Spleen (tissue), 11 donors: Measurements from ENCODE around the gene CYP11A1. TPM values are rescaled to one million over a fixed set of nuclear protein-coding genes. Genes with fewer than 3 reads are reported as not detected.

Experiments used
- DNase-seq: peaks from one replicate; pipeline ENCODE4 v3.0.0-alpha.2; 2020
- H3K27ac ChIP-seq, 8 donors: fragments of 200-600 bp; sonication (generic) in 7 of 8; 1 replicate in 4 of 8; 2 replicates in 4 of 8; pipeline versions ENCODE4 v1.5.0 to v1.8.0; 2016 to 2021; ENCODE audit warnings: inconsistent platforms in 4 of 8, mild to moderate bottlenecking in 4 of 8, moderate library complexity in 1 of 8
- H3K27me3 ChIP-seq, 7 donors: fragments of 200-600 bp; sonication (generic) in 6 of 7; replicated peaks in 1 of 7; 1 replicate in 4 of 7; 2 replicates in 3 of 7; pipeline versions ENCODE4 v1.5.0 to v1.8.0; 2016 to 2021; ENCODE audit warnings: inconsistent platforms in 3 of 7, mild to moderate bottlenecking in 1 of 7
- H3K36me3 ChIP-seq, 6 donors: fragments of 200-600 bp; sonication (generic) in 5 of 6; 1 replicate in 4 of 6; 2 replicates in 2 of 6; pipeline versions ENCODE4 v1.5.0 to v1.8.0; 2016 to 2021; ENCODE audit warnings: inconsistent platforms in 2 of 6
- H3K4me1 ChIP-seq, 6 donors: fragments of 200-600 bp; sonication (generic) in 5 of 6; 1 replicate in 3 of 6; 2 replicates in 3 of 6; pipeline versions ENCODE4 v1.5.0 to v1.8.0; 2016 to 2021; ENCODE audit warnings: inconsistent platforms in 3 of 6
- H3K4me3 ChIP-seq, 8 donors: fragments of 200-600 bp; sonication (generic) in 7 of 8; 1 replicate in 4 of 8; 2 replicates in 4 of 8; pipeline versions ENCODE4 v1.5.0 to v1.8.0; 2016 to 2021; ENCODE audit warnings: inconsistent platforms in 4 of 8, mild to moderate bottlenecking in 4 of 8, moderate library complexity in 2 of 8
- H3K9me3 ChIP-seq, 8 donors: fragments of 200-600 bp; sonication (generic) in 7 of 8; 1 replicate in 4 of 8; 2 replicates in 4 of 8; pipeline versions ENCODE4 v1.5.0 to v1.8.0; 2016 to 2021; ENCODE audit warnings: inconsistent platforms in 4 of 8
- CTCF ChIP-seq, 11 experiments: fragments of 200-600 bp in 7 of 11; fragments of 450-650 bp in 4 of 11; sonication (generic) in 4 of 11; IDR thresholded peaks in 8 of 11; conservative IDR thresholded peaks in 3 of 11; 1 replicate in 7 of 11; 2 replicates in 4 of 11; pipeline versions ENCODE4 v1.4.0 to v1.8.0; 2016 to 2021; ENCODE audit warnings: antibody characterized with exemption in 11 of 11, inconsistent platforms in 4 of 11, mild to moderate bottlenecking in 1 of 11
- POLR2A ChIP-seq, 3 donors: fragments of 450-650 bp; IDR thresholded peaks; one replicate each; pipeline ENCODE4 v1.5.1; 2017; ENCODE audit warnings: antibody characterized with exemption in 3 of 3, mild to moderate bottlenecking in 1 of 3
- POLR2AphosphoS5 ChIP-seq, 3 donors: sonication (generic); formaldehyde crosslinking; IDR thresholded peaks; one replicate each; pipeline ENCODE4 v1.5.1; 2017; ENCODE audit warnings: antibody characterized with exemption in 3 of 3
- WGBS, 5 donors: extraction: QIAGEN DNeasy Blood & Tissue Kit in 3 of 5; methylation state at CpG; one replicate each; pipeline versions ENCODE4 v1.1.5 to v1.1.7; 2013 to 2018; 5-methylcytosine and 5-hydroxymethylcytosine counted together
- intact Hi-C: fragments of 100-400 bp; cut with DNase I; formaldehyde crosslinking; loops from one replicate; pipeline ENCODE4 v1.15.0; 2023; ENCODE audit warnings: low total_unique reads
- polyA plus RNA-seq, 3 donors: library from polyadenylated mRNA; stranded (reverse); fragments of 200-250 nt; gene quantifications; one replicate each; pipeline ENCODE4 v1.2.1, GENCODE V29; 2013
- total RNA-seq, 7 donors: library from RNA; depleted of rRNA in 3 of 7; stranded (reverse); fragments of >200 nt in 3 of 7; fragmentation: NEBNext Ultra II Directional in 4 of 7; extraction: Animal tissue kit (Norgen Biotek cat#: 25700) in 4 of 7; gene quantifications; one replicate each; pipeline versions ENCODE4 v1.1.0 to v1.2.1, GENCODE V29; 2016 to 2021
- donor health status: healthy with polysubstance abuse.
- donor health status: DM: no; HTN: no; CAD: no; lungs with moderate emphysema.
- donor health status: DM: no; HTN: no; CAD: no.
- donor health status: Bipolar disorder and iron deficiency.
- donor health status: healthy.
- donor health status: DM: no; HTN: no; CAD: no.
- donor health status: DM: yes; HTN: yes; CAD: no.

CYP11A1 gene
- total and polyA plus RNA-seq, 10 donors, result 1.6 to 14.3 (median 4.9) TPM

- Histone ChIP-seq H3K4me1 (no peaks in the 10 kb centered on the region), H3K36me3 (no peaks in the 10 kb centered on the region), H3K27me3 (peaks cover 0 to 10% (median 0%) of the 10 kb centered on the region in 7 donors), H3K9me3 (peaks cover 0 to 14% (median 10%) of the 10 kb centered on the region in 8 donors), H3K4me3 (no peak overlapping the region), H3K27ac (no peak overlapping the region)
- intact Hi-C loops, result no loop called here
- no peak for DNase-seq
- WGBS, 5 donors, result 69 to 82% (median 75%) methylated on average over 14 of the region's 14 CpGs
- TF ChIP-seq POLR2A (IDR thresholded peaks at IDR 0.05) (no peak), POLR2AphosphoS5 (IDR thresholded peaks at IDR 0.05) (no peak), CTCF (IDR thresholded peaks at IDR 0.05 in 8 of 11, conservative IDR thresholded peaks at IDR 0.05 in 3 of 11) (no peak)
These were observed 16.9 kb downstream of the CYP11A1 start for GRCh38 chr15:74350295-74351275.

GRCh38 chr15:74349241-74349778 is 18.1 kb downstream of the CYP11A1 start:
- Histone ChIP-seq H3K27ac (no peak overlapping the region), H3K4me1 (no peaks in the 10 kb centered on the region), H3K9me3 (peaks cover 0 to 12% (median 9%) of the 10 kb centered on the region in 8 donors), H3K36me3 (no peaks in the 10 kb centered on the region), H3K27me3 (peaks cover 0 to 5% (median 0%) of the 10 kb centered on the region in 7 donors), H3K4me3 (no peak overlapping the region)
- 95 to 97% (median 96%) methylated on average over 3 of the region's 3 CpGs for WGBS, 5 donors
- intact Hi-C loops, result no loop called here
- no peak for DNase-seq
- TF ChIP-seq POLR2A (IDR thresholded peaks at IDR 0.05) (no peak), POLR2AphosphoS5 (IDR thresholded peaks at IDR 0.05) (no peak), CTCF (IDR thresholded peaks at IDR 0.05 in 8 of 11, conservative IDR thresholded peaks at IDR 0.05 in 3 of 11) (no peak)

GRCh38 chr15:74347757-74348250 is 19.6 kb downstream of the CYP11A1 start:
- no peak for DNase-seq
- H3K27ac ChIP-seq, result no peak overlapping the region
- H3K36me3 ChIP-seq, result no peaks in the 10 kb centered on the region
- no peaks in the 10 kb centered on the region for H3K9me3 ChIP-seq
- 84 to 95% (median 91%) methylated on average over 9 to 13 of the region's 13 CpGs for WGBS, 5 donors
- intact Hi-C loops, result no loop called here
- TF ChIP-seq POLR2A (IDR thresholded peaks at IDR 0.05) (no peak), CTCF (IDR thresholded peaks at IDR 0.05 in 8 of 11, conservative IDR thresholded peaks at IDR 0.05 in 3 of 11) (no peak), POLR2AphosphoS5 (IDR thresholded peaks at IDR 0.05) (no peak)
- H3K27me3 ChIP-seq, result no peaks in the 10 kb centered on the region
- H3K4me3 ChIP-seq, result no peak overlapping the region
- no peaks in the 10 kb centered on the region for H3K4me1 ChIP-seq

GRCh38 chr15:74345051-74345450 is 22.4 kb downstream of the CYP11A1 start:
- Histone ChIP-seq H3K9me3 (no peaks in the 10 kb centered on the region), H3K27ac (no peak overlapping the region), H3K4me1 (no peaks in the 10 kb centered on the region), H3K4me3 (no peak overlapping the region), H3K27me3 (no peaks in the 10 kb centered on the region), H3K36me3 (no peaks in the 10 kb centered on the region)
- DNase-seq, result peak; percentile 52
- TF ChIP-seq POLR2A (IDR thresholded peaks at IDR 0.05) (no peak), CTCF (IDR thresholded peaks at IDR 0.05 in 8 of 11, conservative IDR thresholded peaks at IDR 0.05 in 3 of 11) (no peak), POLR2AphosphoS5 (IDR thresholded peaks at IDR 0.05) (no peak)
- 85 to 90% (median 87%) methylated on average over 10 of the region's 10 CpGs for WGBS, 5 donors
- intact Hi-C loops, result no loop called here
